ENCODE data around the gene NUSAP1. TPM values are rescaled to one million over a fixed set of nuclear protein-coding genes. Genes with fewer than 3 reads are reported as not detected.

The NUSAP1 gene
- polyA plus RNA-seq, 2 of the 4 experiments (the other 2 are of a cell fraction) = 103 to 110 TPM

- no peak for TF ChIP-seq HOXB5 (CRISPR knock-in tag; IDR thresholded peaks at IDR 0.05)
- no peak for TF ChIP-seq NR3C1 (IDR thresholded peaks at IDR 0.05)
- no peak for TF ChIP-seq RARB (CRISPR knock-in tag; IDR thresholded peaks at IDR 0.05)
Observed at GRCh38 chr15:41407341-41407740, 74.7 kb downstream of the NUSAP1 start (continued).

GRCh38 chr15:41408234-41408641, 75.6 kb downstream of the NUSAP1 start:
- Histone ChIP-seq H3K9me3 (no peaks in the 10 kb centered on the region), H3K27ac (no peak overlapping the region), H3K4me3 (no peak overlapping the region), H3K4me1 (peaks cover under 1% of the 10 kb centered on the region; the same call in 1 of the 3 replicates), H3K4me2 (no peak overlapping the region)
- no peak for DNase-seq (ENCODE audit: low read depth in 1 of 2, low spot score in 1 of 2)
- POLR2A ChIA-PET = no interaction called here
- ATAC-seq = no peak
- no peak for FAIRE-seq
- CTCF ChIA-PET = no interaction called here
- TF ChIP-seq, protein P1, sequence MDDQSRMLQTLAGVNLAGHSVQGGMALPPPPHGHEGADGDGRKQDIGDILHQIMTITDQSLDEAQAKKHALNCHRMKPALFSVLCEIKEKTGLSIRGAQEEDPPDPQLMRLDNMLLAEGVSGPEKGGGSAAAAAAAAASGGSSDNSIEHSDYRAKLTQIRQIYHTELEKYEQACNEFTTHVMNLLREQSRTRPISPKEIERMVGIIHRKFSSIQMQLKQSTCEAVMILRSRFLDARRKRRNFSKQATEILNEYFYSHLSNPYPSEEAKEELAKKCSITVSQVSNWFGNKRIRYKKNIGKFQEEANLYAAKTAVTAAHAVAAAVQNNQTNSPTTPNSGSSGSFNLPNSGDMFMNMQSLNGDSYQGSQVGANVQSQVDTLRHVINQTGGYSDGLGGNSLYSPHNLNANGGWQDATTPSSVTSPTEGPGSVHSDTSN (IDR thresholded peaks at IDR 0.05) = no peak
- TF ChIP-seq MAZ (IDR thresholded peaks at IDR 0.05; ENCODE audit: borderline replicate concordance, low read depth, low read length) (no peak), MAFK (IDR thresholded peaks at IDR 0.05; ENCODE audit: partially characterized antibody) (no peak), KDM5A (IDR thresholded peaks at IDR 0.05) (no peak), NFE2L2 (conservative IDR thresholded peaks at IDR 0.05; ENCODE audit: low read length) (no peak), RNF2 (IDR thresholded peaks at IDR 0.05; ENCODE audit: borderline replicate concordance, low read depth) (no peak), HOXA7 (CRISPR knock-in tag; IDR thresholded peaks at IDR 0.05) (no peak), HMGXB4 (CRISPR knock-in tag; IDR thresholded peaks at IDR 0.05; ENCODE audit: borderline replicate concordance) (no peak), CHD2 (IDR thresholded peaks at IDR 0.05; ENCODE audit: low read length, partially characterized antibody) (no peak), RFX5 (IDR thresholded peaks at IDR 0.05) (no peak), NPAS2 (CRISPR knock-in tag; IDR thresholded peaks at IDR 0.05; ENCODE audit: borderline replicate concordance) (no peak), CEBPB (IDR thresholded peaks at IDR 0.05) (no peak), KDM1A (IDR thresholded peaks at IDR 0.05; ENCODE audit: low read depth) (no peak), PHF8 (IDR thresholded peaks at IDR 0.05; ENCODE audit: borderline replicate concordance, low read depth) (no peak)
- 81% methylated on average over 2 of the region's 2 CpGs for WGBS (ENCODE audit: missing lambda C conversion rate)

DNA sequence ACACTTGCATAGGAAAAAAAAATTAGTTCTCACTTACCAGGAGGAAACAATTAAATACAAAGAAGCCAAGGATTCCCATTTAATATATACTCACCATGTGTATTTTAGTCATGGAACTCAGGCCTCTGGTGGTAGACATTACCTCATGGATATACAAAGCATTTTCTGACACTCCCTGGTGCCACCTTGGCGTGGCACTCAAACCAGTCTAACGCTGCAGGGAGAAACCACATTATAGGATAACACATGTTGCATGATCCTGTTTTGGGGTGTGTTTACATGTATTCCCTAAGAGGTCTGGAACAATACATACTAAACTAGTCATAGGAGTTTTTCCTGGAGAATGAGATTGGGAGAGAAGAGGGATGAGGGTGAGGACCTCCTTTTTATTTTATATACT, 78.3 kb downstream of the NUSAP1 start:
- H3K27ac ChIP-seq = no peak overlapping the region
- CTCF ChIA-PET = no interaction called here
- TF ChIP-seq SMC3 (IDR thresholded peaks at IDR 0.05) = no peak
- TF ChIP-seq, protein P2, sequence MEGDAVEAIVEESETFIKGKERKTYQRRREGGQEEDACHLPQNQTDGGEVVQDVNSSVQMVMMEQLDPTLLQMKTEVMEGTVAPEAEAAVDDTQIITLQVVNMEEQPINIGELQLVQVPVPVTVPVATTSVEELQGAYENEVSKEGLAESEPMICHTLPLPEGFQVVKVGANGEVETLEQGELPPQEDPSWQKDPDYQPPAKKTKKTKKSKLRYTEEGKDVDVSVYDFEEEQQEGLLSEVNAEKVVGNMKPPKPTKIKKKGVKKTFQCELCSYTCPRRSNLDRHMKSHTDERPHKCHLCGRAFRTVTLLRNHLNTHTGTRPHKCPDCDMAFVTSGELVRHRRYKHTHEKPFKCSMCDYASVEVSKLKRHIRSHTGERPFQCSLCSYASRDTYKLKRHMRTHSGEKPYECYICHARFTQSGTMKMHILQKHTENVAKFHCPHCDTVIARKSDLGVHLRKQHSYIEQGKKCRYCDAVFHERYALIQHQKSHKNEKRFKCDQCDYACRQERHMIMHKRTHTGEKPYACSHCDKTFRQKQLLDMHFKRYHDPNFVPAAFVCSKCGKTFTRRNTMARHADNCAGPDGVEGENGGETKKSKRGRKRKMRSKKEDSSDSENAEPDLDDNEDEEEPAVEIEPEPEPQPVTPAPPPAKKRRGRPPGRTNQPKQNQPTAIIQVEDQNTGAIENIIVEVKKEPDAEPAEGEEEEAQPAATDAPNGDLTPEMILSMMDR (IDR thresholded peaks at IDR 0.05) = no peak
- no peak for TF ChIP-seq EHMT2 (IDR thresholded peaks at IDR 0.05; ENCODE audit: low read depth)
- TF ChIP-seq HMGXB4 (CRISPR knock-in tag; IDR thresholded peaks at IDR 0.05; ENCODE audit: borderline replicate concordance) = no peak
- no peak for TF ChIP-seq RNF2 (IDR thresholded peaks at IDR 0.05; ENCODE audit: borderline replicate concordance, low read depth)
- no peak for TF ChIP-seq KDM5A (IDR thresholded peaks at IDR 0.05)
- no peak for TF ChIP-seq NFE2L2 (conservative IDR thresholded peaks at IDR 0.05; ENCODE audit: low read length)
- TF ChIP-seq ESRRA (IDR thresholded peaks at IDR 0.05; ENCODE audit: borderline replicate concordance, low read length) = no peak
- no peak for TF ChIP-seq KDM1A (IDR thresholded peaks at IDR 0.05; ENCODE audit: low read depth)
- TF ChIP-seq FOXS1 (CRISPR knock-in tag; IDR thresholded peaks at IDR 0.05) = no peak
- TF ChIP-seq, protein P3, sequence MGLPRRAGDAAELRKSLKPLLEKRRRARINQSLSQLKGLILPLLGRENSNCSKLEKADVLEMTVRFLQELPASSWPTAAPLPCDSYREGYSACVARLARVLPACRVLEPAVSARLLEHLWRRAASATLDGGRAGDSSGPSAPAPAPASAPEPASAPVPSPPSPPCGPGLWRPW (IDR thresholded peaks at IDR 0.05) = no peak
- no peak for TF ChIP-seq ZSCAN20 (CRISPR knock-in tag; IDR thresholded peaks at IDR 0.05)
- peaks cover 5% of the 10 kb centered on the region; the same call in 1 of the 3 replicates for H3K4me1 ChIP-seq
- FAIRE-seq = no peak
- ATAC-seq = no peak
- no peak overlapping the region for H3K4me3 ChIP-seq
- H3K4me2 ChIP-seq = no peak overlapping the region
- H3K9me3 ChIP-seq = no peaks in the 10 kb centered on the region
- DNase-seq (ENCODE audit: low read depth in 1 of 2, low spot score in 1 of 2) = no peak
- POLR2A ChIA-PET = no interaction called here
- 76% methylated on average over 2 of the region's 2 CpGs for WGBS (ENCODE audit: missing lambda C conversion rate)
